Transverse colon (tissue), 4 donors: ENCODE measurements around the gene AMBP. TPM values are rescaled to one million over a fixed set of nuclear protein-coding genes. Genes with fewer than 3 reads are reported as not detected.

Experiments
- DNase-seq: peaks from one replicate; pipeline ENCODE4 v3.0.0-alpha.2; 2019
- H3K27ac ChIP-seq, 4 donors: fragments of 200-600 bp; sonication (generic); 2 replicates each; pipeline ENCODE4 v1.5.1; 2016 to 2018; ENCODE audit warnings: inconsistent platforms in 4 of 4
- H3K27me3 ChIP-seq: fragments of 200-600 bp; sonication (generic); 2 replicates; pipeline ENCODE4 v1.5.1; 2017; ENCODE audit warnings: inconsistent platforms
- H3K36me3 ChIP-seq, 4 donors: fragments of 200-600 bp; sonication (generic); 2 replicates each; pipeline ENCODE4 v1.5.1; 2017 to 2019; ENCODE audit warnings: inconsistent platforms in 4 of 4
- H3K4me1 ChIP-seq, 4 donors: fragments of 200-600 bp; sonication (generic); 2 replicates each; pipeline ENCODE4 v1.5.1; 2017 to 2020; ENCODE audit warnings: inconsistent platforms in 4 of 4
- H3K4me3 ChIP-seq, 4 donors: fragments of 200-600 bp; sonication (generic); 1 replicate in 1 of 4; 2 replicates in 3 of 4; pipeline versions ENCODE4 v1.5.1 to v1.6.1; 2017 to 2019; ENCODE audit warnings: inconsistent platforms in 4 of 4
- H3K9me3 ChIP-seq, 2 donors: fragments of 200-600 bp; sonication (generic); 2 replicates each; pipeline ENCODE4 v1.5.1; 2017 to 2019; ENCODE audit warnings: inconsistent platforms in 2 of 2
- EP300 ChIP-seq: sonication (generic); formaldehyde crosslinking; IDR thresholded peaks from one replicate; pipeline ENCODE4 v1.6.1; 2017; ENCODE audit warnings: antibody characterized with exemption, low read depth
- POLR2A ChIP-seq: fragments of 450-650 bp; IDR thresholded peaks from one replicate; pipeline ENCODE4 v1.6.1; 2016; ENCODE audit warnings: antibody characterized with exemption, mild to moderate bottlenecking, moderate library complexity
- POLR2AphosphoS5 ChIP-seq, 3 donors: sonication (generic); formaldehyde crosslinking; IDR thresholded peaks; one replicate each; pipeline ENCODE4 v1.6.1; 2016; ENCODE audit warnings: antibody characterized with exemption in 3 of 3
- WGBS, 2 donors: methylation state at CpG; one replicate each; pipeline ENCODE4 v1.1.5; 2018; ENCODE audit warnings: low coverage in 1 of 2; 5-methylcytosine and 5-hydroxymethylcytosine counted together
- in situ Hi-C, 4 donors: fragments of 200-750 bp; cut with MboI; loops; one replicate each; pipeline versions ENCODE4 v1.15.0 to v1.15.1; 2017; ENCODE audit warnings: low sequenced_read_pairs in 3 of 4, low pct_ligation_motif_present in 1 of 4, low pct_unique_long_range_greater_than_20kb in 1 of 4
- intact Hi-C: fragments of 100-400 bp; cut with DNase I; formaldehyde crosslinking; loops from one replicate; pipeline ENCODE4 v1.15.1; 2023; ENCODE audit warnings: low total_unique reads
- total RNA-seq, 4 donors: library from RNA; depleted of rRNA; stranded (reverse); fragments of >200 nt; gene quantifications; one replicate each; pipeline ENCODE4 v1.1.0, GENCODE V29; 2016
- TF ChIP-seq, protein P1 (sequence below), 5 experiments: fragments of 200-600 bp in 3 of 5; fragments of 450-650 bp in 2 of 5; sonication (generic) in 3 of 5; IDR thresholded peaks; 1 replicate in 2 of 5; 2 replicates in 3 of 5; pipeline ENCODE4 v1.5.1; 2016 to 2017; ENCODE audit warnings: antibody characterized with exemption in 5 of 5, inconsistent platforms in 3 of 5, mild to moderate bottlenecking in 2 of 5, moderate library complexity in 1 of 5

The AMBP gene
- total RNA-seq, 4 donors from 2014 or later = 0.96 TPM; not detected in 3

DNA sequence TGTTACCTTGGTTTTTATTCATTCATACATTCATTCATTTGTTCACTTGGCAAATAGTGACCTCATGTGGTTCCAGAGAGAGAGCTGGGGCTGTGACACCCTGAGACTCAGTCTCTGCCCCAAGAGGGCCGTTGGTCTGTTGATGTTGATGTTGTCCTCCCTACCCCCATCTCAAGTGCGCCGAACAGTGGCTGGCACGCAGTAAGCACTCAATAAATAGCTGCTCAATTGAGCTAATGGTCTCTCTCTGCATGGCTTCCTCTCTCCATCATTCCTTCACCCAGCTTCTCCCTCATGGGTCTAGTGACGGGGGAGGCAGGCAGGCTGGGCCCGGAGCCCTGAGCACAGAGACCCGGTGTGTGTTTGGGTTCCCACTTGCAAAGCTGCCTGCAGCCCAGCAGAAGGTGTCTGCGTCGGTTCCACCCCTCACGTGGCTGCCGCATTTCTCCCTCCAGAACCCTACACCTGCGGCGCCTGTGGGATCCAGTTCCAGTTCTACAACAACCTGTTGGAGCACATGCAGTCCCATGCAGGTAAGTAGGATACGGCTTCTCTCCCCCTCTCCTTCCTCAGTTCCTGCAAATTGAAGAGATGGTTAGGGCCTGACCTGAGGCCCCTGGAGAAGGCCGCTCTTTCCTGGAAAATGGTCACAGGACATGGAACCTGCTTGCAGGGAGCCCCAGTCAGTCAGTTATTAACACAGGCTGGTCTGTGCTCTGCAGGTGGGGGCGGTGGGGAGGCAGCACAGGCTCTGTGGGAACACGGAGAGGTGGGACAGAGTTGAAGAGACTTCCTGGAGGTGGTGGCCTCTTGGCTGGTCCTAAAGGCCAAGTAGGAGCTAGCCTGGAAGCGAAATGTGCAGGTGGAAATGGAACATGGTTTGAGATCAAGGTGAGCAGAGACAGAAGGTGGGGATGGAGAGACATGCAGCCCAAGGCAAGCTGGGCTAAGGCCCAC lies 42.0 kb downstream of the AMBP start:
- in situ Hi-C loops = loop anchor here in 2 of 4 donors (25.0 kb wide), 2 partner anchors 174 to 224 kb away; no protein-coding TSS in a partner anchor
- Histone ChIP-seq H3K4me3 (no peak overlapping the region), H3K27me3 (no peaks in the 10 kb centered on the region), H3K36me3 (no peaks in the 10 kb centered on the region), H3K27ac (no peak overlapping the region), H3K9me3 (no peaks in the 10 kb centered on the region), H3K4me1 (no peaks in the 10 kb centered on the region)
- intact Hi-C loops = no loop called here
- no peak for DNase-seq
- WGBS, 2 donors = 72 to 87% methylated on average over 3 to 18 of the region's 18 CpGs
- TF ChIP-seq EP300 (no peak), POLR2AphosphoS5 (IDR thresholded peaks at IDR 0.05) (no peak), POLR2A (no peak)
- TF ChIP-seq, protein P1, sequence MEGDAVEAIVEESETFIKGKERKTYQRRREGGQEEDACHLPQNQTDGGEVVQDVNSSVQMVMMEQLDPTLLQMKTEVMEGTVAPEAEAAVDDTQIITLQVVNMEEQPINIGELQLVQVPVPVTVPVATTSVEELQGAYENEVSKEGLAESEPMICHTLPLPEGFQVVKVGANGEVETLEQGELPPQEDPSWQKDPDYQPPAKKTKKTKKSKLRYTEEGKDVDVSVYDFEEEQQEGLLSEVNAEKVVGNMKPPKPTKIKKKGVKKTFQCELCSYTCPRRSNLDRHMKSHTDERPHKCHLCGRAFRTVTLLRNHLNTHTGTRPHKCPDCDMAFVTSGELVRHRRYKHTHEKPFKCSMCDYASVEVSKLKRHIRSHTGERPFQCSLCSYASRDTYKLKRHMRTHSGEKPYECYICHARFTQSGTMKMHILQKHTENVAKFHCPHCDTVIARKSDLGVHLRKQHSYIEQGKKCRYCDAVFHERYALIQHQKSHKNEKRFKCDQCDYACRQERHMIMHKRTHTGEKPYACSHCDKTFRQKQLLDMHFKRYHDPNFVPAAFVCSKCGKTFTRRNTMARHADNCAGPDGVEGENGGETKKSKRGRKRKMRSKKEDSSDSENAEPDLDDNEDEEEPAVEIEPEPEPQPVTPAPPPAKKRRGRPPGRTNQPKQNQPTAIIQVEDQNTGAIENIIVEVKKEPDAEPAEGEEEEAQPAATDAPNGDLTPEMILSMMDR (IDR thresholded peaks at IDR 0.05) = no peak

DNA sequence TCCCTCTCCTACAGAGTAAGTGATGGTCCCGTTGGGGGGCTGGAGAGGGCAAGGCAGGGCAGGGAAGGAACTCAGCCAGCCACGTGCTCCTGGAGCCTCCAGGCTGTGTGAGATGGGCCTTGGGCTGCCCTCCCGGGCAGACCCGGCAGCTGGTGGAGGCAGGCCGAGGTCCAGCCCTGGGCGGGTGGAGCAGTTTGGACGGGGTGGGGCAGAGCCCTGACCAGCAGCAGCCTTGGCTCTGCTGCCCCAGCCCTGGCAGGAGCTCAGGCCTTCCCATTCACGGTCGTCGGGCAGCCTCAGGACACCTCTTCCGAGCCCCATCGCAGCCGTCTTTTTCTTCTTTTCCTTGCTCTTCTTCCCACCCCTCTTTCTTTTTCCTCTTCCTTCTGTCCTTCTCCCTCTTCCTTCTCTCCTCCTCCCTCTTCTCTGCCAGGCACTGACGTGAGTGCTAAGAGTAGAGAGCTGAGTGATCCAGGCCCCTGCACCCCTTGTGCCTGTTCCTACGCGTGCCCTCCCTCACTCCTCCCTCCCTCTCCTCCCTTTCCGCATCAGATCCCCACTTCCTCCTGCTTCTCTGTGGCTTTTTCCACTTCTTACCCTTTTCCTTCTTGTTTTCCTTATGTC lies 42.8 kb downstream of the AMBP start:
- Histone ChIP-seq H3K27me3 (no peaks in the 10 kb centered on the region), H3K9me3 (no peaks in the 10 kb centered on the region), H3K36me3 (no peaks in the 10 kb centered on the region), H3K4me3 (no peak overlapping the region), H3K27ac (no peak overlapping the region), H3K4me1 (no peaks in the 10 kb centered on the region)
- in situ Hi-C loops = loop anchor here in 2 of 4 donors (25.0 kb wide), 2 partner anchors 173 to 223 kb away; no protein-coding TSS in a partner anchor
- TF ChIP-seq, protein P1 (IDR thresholded peaks at IDR 0.05) = no peak
- TF ChIP-seq POLR2AphosphoS5 (IDR thresholded peaks at IDR 0.05) = no peak
- no peak for TF ChIP-seq EP300
- TF ChIP-seq POLR2A = no peak
- intact Hi-C loops = no loop called here
- 85 to 92% methylated on average over 4 to 17 of the region's 17 CpGs for WGBS, 2 donors
- no peak for DNase-seq

GRCh38 chr9:114034661-114035062 lies 43.4 kb downstream of the AMBP start:
- DNase-seq = no peak
- in situ Hi-C loops = loop anchor here in 2 of 4 donors (25.0 kb wide), 2 partner anchors 172 to 222 kb away; no protein-coding TSS in a partner anchor
- H3K27ac ChIP-seq = no peak overlapping the region
- H3K4me3 ChIP-seq = no peak overlapping the region
- TF ChIP-seq EP300 (no peak), POLR2AphosphoS5 (IDR thresholded peaks at IDR 0.05) (no peak), POLR2A (no peak)
- TF ChIP-seq, protein P1 (IDR thresholded peaks at IDR 0.05) = no peak
- H3K4me1 ChIP-seq = no peaks in the 10 kb centered on the region
- WGBS, 2 donors = 100% methylated on average over 2 of the region's 4 CpGs; no CpG with 5 or more reads in 1 of the 2 donors
- no peaks in the 10 kb centered on the region for H3K36me3 ChIP-seq
- H3K27me3 ChIP-seq = no peaks in the 10 kb centered on the region
- intact Hi-C loops = no loop called here
- H3K9me3 ChIP-seq = no peaks in the 10 kb centered on the region

DNA sequence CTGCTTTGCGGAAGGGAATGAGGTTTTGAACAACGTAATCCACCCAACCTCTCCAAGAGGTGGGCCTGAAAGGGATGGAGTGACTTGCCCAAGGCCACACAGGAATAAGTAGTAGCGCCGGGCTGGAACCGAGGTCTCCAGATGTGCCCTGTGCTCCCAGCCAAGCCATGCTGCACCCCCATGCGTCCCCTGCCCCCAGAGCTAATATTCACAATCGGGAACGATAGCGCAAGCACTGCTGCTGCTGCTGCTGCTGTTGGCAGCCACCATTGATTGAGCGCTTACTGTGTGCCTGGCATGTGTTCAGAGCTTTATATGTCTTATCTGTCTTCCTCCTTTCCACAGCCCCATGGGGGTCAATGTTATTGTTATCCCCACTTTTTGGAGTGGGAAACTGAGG lies 43.9 kb downstream of the AMBP start:
- Histone ChIP-seq H3K36me3 (no peaks in the 10 kb centered on the region), H3K27ac (no peak overlapping the region), H3K9me3 (no peaks in the 10 kb centered on the region), H3K27me3 (no peaks in the 10 kb centered on the region), H3K4me1 (no peaks in the 10 kb centered on the region), H3K4me3 (no peak overlapping the region)
- intact Hi-C loops (no loop called here), in situ Hi-C loops (loop anchor here in 2 of 4 donors (25.0 kb wide), 2 partner anchors 172 to 222 kb away; no protein-coding TSS in a partner anchor)
- no peak for TF ChIP-seq POLR2AphosphoS5 (IDR thresholded peaks at IDR 0.05)
- TF ChIP-seq, protein P1 (IDR thresholded peaks at IDR 0.05) = no peak
- TF ChIP-seq POLR2A = no peak
- TF ChIP-seq EP300 = no peak
- no peak for DNase-seq
- 94 to 100% methylated on average over 7 to 10 of the region's 10 CpGs for WGBS, 2 donors
